WTC11 (cell line): Measurements from ENCODE around the gene HOMER2.

Experiments
- GTF2I ChIP-seq: fragments of 250-450 bp; sonication (Bioruptor Pico); conservative IDR thresholded peaks from 2 replicates; pipeline ENCODE4 v1.4.0; 2021; ENCODE audit warnings: mild to moderate bottlenecking
- ZNF138 ChIP-seq: sonication (generic); formaldehyde crosslinking; conservative IDR thresholded peaks from 2 replicates; pipeline ENCODE4 v1.8.1; 2022; ENCODE audit warnings: mild to moderate bottlenecking, moderate library complexity, missing genetic modification reagents
- ZNF232 ChIP-seq: sonication (generic); formaldehyde crosslinking; IDR thresholded peaks from 2 replicates; pipeline ENCODE4 v1.8.0; 2022; ENCODE audit warnings: mild to moderate bottlenecking, missing genetic modification reagents
- ZNF263 ChIP-seq: sonication (generic); formaldehyde crosslinking; IDR thresholded peaks from 2 replicates; pipeline ENCODE4 v1.8.1; 2022; ENCODE audit warnings: low read depth, mild to moderate bottlenecking, moderate library complexity, missing genetic modification reagents
- ZNF317 ChIP-seq: sonication (generic); formaldehyde crosslinking; IDR thresholded peaks from 2 replicates; pipeline ENCODE4 v1.8.1; 2023; ENCODE audit warnings: low read depth, mild to moderate bottlenecking, moderate library complexity, missing genetic modification reagents, borderline replicate concordance
- ZNF416 ChIP-seq: fragments of 250-450 bp; sonication (Bioruptor Pico); IDR thresholded peaks from 2 replicates; pipeline ENCODE4 v1.9.0; 2021; ENCODE audit warnings: mild to moderate bottlenecking, inconsistent platforms
- ZNF423 ChIP-seq: fragments of 250-450 bp; sonication (Bioruptor Pico); IDR thresholded peaks from 2 replicates; pipeline ENCODE4 v2.1.2; 2022; ENCODE audit warnings: mild to moderate bottlenecking, moderate library complexity
- TF ChIP-seq, protein P1 (sequence below): sonication (generic); formaldehyde crosslinking; IDR thresholded peaks from 2 replicates; pipeline ENCODE4 v1.8.0; 2022; ENCODE audit warnings: mild to moderate bottlenecking, missing genetic modification reagents
- TF ChIP-seq, protein P2 (sequence below): fragments of 200-600 bp; IDR thresholded peaks from 2 replicates; pipeline ENCODE4 v1.8.0; 2022; ENCODE audit warnings: antibody characterized with exemption
- TF ChIP-seq, protein P3 (sequence below): sonication (generic); formaldehyde crosslinking; IDR thresholded peaks from 2 replicates; pipeline ENCODE4 v1.8.1; 2022; ENCODE audit warnings: missing genetic modification reagents, borderline replicate concordance
- TF ChIP-seq, protein P4 (sequence below): sonication (generic); formaldehyde crosslinking; IDR thresholded peaks from 2 replicates; pipeline ENCODE4 v1.8.1; 2023; ENCODE audit warnings: mild to moderate bottlenecking, moderate library complexity, missing genetic modification reagents
- TF ChIP-seq, protein P5 (sequence below): sonication (generic); formaldehyde crosslinking; IDR thresholded peaks from 2 replicates; pipeline ENCODE4 v1.8.1; 2022; ENCODE audit warnings: mild to moderate bottlenecking, missing genetic modification reagents, moderate library complexity, borderline replicate concordance
- TF ChIP-seq, protein P6 (sequence below): sonication (generic); formaldehyde crosslinking; IDR thresholded peaks from 2 replicates; pipeline ENCODE4 v1.8.1; 2022; ENCODE audit warnings: low read depth, mild to moderate bottlenecking, moderate library complexity, missing genetic modification reagents, borderline replicate concordance
- TF ChIP-seq, protein P7 (sequence below): sonication (generic); formaldehyde crosslinking; IDR thresholded peaks from 2 replicates; pipeline ENCODE4 v1.8.1; 2023; ENCODE audit warnings: mild to moderate bottlenecking, missing genetic modification reagents, moderate library complexity

DNA sequence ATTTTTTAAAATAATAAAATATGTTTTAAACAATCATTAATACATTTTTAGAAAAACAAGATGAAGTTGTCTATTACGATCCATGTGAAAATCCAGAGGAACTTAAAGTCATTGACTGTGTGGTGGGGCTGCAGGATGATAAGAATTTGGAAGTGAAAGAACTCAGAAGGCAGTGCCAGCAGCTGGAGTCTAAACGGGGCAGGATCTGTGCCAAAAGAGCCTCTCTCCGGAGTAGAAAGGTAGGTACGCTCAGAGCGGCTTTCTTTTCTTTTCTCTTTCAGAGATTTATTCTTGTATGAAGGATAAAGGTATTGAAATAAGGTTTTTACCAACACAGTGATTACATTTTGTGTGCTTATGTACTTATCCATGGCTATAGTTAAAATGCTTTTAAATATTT, 129.5 kb downstream of the HOMER2 start:
- TF ChIP-seq, protein P1, sequence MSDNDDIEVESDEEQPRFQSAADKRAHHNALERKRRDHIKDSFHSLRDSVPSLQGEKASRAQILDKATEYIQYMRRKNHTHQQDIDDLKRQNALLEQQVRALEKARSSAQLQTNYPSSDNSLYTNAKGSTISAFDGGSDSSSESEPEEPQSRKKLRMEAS (CRISPR knock-in tag) = no peak
- TF ChIP-seq, protein P2, sequence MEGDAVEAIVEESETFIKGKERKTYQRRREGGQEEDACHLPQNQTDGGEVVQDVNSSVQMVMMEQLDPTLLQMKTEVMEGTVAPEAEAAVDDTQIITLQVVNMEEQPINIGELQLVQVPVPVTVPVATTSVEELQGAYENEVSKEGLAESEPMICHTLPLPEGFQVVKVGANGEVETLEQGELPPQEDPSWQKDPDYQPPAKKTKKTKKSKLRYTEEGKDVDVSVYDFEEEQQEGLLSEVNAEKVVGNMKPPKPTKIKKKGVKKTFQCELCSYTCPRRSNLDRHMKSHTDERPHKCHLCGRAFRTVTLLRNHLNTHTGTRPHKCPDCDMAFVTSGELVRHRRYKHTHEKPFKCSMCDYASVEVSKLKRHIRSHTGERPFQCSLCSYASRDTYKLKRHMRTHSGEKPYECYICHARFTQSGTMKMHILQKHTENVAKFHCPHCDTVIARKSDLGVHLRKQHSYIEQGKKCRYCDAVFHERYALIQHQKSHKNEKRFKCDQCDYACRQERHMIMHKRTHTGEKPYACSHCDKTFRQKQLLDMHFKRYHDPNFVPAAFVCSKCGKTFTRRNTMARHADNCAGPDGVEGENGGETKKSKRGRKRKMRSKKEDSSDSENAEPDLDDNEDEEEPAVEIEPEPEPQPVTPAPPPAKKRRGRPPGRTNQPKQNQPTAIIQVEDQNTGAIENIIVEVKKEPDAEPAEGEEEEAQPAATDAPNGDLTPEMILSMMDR = no peak
- TF ChIP-seq, protein P3, sequence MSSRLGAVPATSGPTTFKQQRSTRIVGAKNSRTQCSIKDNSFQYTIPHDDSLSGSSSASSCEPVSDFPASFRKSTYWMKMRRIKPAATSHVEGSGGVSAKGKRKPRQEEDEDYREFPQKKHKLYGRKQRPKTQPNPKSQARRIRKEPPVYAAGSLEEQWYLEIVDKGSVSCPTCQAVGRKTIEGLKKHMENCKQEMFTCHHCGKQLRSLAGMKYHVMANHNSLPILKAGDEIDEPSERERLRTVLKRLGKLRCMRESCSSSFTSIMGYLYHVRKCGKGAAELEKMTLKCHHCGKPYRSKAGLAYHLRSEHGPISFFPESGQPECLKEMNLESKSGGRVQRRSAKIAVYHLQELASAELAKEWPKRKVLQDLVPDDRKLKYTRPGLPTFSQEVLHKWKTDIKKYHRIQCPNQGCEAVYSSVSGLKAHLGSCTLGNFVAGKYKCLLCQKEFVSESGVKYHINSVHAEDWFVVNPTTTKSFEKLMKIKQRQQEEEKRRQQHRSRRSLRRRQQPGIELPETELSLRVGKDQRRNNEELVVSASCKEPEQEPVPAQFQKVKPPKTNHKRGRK = no peak
- no peak for TF ChIP-seq GTF2I (CRISPR knock-in tag)
- TF ChIP-seq, protein P4, sequence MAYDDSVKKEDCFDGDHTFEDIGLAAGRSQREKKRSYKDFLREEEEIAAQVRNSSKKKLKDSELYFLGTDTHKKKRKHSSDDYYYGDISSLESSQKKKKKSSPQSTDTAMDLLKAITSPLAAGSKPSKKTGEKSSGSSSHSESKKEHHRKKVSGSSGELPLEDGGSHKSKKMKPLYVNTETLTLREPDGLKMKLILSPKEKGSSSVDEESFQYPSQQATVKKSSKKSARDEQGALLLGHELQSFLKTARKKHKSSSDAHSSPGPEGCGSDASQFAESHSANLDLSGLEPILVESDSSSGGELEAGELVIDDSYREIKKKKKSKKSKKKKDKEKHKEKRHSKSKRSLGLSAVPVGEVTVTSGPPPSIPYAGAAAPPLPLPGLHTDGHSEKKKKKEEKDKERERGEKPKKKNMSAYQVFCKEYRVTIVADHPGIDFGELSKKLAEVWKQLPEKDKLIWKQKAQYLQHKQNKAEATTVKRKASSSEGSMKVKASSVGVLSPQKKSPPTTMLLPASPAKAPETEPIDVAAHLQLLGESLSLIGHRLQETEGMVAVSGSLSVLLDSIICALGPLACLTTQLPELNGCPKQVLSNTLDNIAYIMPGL = no peak
- TF ChIP-seq, protein P5, sequence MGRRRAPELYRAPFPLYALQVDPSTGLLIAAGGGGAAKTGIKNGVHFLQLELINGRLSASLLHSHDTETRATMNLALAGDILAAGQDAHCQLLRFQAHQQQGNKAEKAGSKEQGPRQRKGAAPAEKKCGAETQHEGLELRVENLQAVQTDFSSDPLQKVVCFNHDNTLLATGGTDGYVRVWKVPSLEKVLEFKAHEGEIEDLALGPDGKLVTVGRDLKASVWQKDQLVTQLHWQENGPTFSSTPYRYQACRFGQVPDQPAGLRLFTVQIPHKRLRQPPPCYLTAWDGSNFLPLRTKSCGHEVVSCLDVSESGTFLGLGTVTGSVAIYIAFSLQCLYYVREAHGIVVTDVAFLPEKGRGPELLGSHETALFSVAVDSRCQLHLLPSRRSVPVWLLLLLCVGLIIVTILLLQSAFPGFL = no peak
- TF ChIP-seq ZNF317 (CRISPR knock-in tag) = no peak
- TF ChIP-seq, protein P6, sequence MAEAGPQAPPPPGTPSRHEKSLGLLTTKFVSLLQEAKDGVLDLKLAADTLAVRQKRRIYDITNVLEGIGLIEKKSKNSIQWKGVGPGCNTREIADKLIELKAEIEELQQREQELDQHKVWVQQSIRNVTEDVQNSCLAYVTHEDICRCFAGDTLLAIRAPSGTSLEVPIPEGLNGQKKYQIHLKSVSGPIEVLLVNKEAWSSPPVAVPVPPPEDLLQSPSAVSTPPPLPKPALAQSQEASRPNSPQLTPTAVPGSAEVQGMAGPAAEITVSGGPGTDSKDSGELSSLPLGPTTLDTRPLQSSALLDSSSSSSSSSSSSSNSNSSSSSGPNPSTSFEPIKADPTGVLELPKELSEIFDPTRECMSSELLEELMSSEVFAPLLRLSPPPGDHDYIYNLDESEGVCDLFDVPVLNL (CRISPR knock-in tag) = no peak
- TF ChIP-seq, protein P7, sequence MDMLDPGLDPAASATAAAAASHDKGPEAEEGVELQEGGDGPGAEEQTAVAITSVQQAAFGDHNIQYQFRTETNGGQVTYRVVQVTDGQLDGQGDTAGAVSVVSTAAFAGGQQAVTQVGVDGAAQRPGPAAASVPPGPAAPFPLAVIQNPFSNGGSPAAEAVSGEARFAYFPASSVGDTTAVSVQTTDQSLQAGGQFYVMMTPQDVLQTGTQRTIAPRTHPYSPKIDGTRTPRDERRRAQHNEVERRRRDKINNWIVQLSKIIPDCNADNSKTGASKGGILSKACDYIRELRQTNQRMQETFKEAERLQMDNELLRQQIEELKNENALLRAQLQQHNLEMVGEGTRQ (CRISPR knock-in tag) = no peak
- no peak for TF ChIP-seq ZNF138
- TF ChIP-seq ZNF263 (CRISPR knock-in tag) = no peak
- no peak for TF ChIP-seq ZNF416 (CRISPR knock-in tag)
- TF ChIP-seq ZNF423 (CRISPR knock-in tag) = no peak
- no peak for TF ChIP-seq ZNF232 (CRISPR knock-in tag)
